NCI-H2081 (cell line): ENCODE measurements around the gene U2AF1.
A peak's percentile ranks its signal among the peaks of the same experiment; 100 is the strongest.
"Not testable (repeated sequence)": the region's sequence is repeated elsewhere in the genome, so short reads cannot be mapped to it uniquely, and the experiment has no call there.

Source experiments
- DNase-seq, 2 experiments: peaks; one replicate each; lab custom pipeline; 2025; lab: John Stamatoyannopoulos, UW

U2AF1 gene

DNA sequence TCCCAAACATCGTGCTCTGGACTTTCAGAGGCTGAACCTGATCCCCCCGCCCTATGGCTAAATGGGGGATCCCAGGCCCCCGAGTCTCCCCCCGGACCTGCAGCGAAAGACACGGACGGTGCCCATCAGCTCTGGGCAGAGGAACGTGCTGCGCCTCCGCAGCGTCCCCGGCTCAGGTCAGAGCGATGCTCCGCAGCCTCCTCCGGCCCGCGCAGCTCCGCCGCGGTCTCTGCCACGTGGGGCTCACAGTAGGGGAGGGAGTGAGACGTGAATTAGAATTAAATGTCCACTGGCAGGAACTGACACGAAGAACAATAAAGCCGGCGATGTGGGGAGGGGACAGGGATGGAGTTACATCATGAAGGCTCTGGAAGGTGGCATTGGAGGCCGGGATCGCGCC lies 30.7 kb downstream of the U2AF1 start:
- DNase-seq: not testable (repeated sequence)

DNA sequence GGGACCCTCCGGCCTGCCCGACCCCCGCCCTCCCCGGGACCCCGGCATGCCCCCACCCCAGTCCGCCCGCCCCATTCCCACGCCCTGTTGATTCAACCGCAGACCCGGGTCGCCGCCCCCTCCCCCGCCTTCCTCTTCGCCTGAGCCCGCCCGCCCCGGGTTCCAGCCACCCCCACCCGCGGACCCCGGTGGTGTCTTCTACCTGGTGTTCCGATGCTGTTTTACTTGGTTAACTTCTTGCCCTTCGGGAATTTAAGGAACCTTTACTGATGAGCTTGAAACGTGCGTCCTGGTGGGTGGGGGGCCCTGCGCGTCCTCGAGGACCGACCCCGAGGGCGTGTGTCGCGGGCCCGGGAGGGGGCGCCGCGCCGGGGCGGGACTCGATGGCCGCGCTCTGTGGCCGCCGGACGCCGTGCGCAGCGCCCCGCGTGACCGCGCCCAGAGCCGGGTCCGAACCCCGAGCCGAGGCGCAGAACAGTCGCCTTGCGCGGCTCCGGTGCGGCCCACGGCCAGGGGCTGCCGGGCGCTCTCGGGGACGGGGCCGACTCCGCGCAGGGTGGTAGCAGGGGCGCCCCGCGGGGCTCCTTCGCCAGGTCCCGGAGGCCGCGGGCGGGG lies 31.2 kb downstream of the U2AF1 start:
- DNase-seq: not testable (repeated sequence)

DNA sequence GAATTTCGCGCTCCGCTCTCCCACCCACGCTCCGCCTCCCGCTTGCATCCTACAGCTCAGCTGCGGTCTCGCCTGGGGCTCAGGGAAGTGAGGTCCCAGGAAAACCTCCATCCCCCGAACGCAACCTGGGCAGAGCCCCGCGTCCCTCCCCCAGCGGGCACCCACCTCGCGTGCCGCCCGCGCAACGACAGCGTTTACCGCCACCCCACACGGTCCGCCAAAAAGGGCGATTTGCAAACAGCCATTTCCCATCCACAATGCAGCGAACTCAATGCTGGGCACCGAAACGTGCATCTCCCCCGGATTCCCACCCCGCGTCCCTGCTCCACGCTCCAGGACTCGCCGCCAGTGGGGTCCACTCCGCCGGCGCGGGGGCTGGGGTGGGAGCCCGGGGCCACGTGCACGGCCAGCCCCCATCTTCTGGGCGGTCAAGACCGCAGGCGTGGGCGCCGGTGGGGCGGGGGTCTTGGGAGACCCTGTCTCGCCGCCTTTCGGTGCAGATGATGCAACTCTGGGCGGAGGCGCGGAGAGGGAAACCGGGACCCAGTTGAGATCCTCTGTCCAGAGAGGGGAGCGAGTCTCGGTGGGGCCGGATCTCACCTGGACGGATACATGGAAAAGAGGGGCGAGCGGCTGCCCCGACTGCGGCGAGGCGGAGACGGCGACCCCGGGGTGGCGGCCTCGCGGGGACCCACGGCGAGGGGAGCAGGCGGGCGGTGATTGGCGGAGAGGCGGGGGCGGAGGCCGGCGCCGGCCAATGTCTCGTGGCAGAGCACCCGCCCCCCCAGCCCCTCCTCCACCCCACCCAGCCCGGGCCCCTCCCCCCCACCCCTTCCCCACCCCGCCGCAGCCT lies 32.0 kb downstream of the U2AF1 start, which contains the start of gene CBS:
Gene CBS (minus strand): TSS at position 666 of the 853 bp plus-strand sequence. CDS start 3,642 bp downstream, outside the sequence.
- DNase-seq: not testable (repeated sequence)

DNA sequence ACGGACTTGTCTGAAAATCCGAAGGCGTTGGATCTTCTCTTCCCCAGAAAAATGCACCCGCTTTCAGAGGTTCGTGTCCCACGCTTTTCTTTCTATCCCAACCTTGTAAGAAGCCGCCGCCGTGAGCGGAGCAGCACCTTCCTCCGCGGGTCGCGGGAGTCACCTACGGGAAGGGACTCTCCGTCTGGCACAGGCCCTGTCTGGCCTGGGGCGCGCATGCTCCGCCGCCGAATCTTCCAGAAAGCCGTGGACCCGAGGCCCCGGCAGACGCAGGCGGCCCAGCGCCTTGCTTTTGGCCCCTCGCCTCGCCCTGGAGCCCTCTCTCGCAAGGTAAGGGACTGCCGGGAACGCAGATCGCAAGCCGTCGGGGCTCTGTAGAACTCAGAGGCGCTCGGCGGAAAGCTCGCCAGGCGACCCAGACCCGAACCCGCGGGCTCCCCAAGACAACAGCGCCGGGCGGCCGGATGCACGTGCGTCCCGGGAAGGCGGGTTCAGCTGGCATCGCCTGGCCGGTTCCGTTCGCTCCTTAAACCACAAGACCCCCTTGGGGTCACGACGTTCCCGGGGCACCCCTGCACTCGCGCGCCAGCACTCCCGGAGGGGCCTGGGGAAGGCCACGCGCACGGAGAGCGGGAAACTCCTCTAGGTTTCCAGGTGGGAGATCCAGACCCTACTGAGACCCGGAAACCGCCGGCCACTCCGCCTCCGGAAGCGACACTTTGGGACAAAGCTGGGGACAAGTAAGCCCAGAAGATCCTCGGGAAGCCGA lies 32.8 kb downstream of the U2AF1 start:
- not testable (repeated sequence) for DNase-seq

DNA sequence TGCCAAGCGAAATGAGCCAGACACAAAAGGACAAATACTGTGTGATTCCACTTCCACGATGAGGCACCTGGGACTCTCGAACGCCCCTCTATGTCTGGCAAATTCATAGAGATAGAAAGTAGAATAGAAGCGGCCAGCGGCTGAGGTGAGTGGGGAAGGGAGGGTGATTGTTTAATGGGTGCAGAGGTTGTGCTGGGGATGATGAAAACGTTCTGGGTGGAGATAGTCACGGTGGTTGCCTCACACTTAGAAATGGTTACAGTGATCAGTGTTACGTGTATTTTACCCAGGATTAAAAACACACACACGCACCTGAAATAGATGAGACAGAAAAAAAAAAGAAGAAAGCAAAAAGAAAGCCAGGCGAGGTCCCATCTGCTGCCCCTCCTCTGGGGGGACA lies 34.6 kb downstream of the U2AF1 start:
- DNase-seq: not testable (repeated sequence)

DNA sequence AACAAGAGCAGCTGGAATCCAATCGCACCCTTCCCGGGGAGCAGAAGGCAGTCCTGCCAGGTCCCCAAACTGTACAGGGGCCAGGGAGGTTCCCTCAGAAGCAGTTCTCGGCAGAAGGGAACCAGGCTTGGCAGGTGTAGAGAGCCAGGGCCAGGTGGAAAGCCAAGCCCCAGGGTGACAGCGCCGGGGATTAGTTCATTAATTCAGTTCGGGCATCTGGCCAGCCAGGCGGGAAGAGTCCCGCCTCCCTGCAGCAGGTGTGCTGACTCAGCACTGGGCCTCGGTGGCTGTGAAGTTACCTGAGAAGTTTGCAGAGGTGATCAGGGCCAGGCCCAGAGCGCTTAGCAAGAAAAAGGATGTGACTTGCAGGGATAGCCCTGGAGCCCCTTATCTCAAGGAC lies 37.7 kb downstream of the U2AF1 start:
- DNase-seq: not testable (repeated sequence)

DNA sequence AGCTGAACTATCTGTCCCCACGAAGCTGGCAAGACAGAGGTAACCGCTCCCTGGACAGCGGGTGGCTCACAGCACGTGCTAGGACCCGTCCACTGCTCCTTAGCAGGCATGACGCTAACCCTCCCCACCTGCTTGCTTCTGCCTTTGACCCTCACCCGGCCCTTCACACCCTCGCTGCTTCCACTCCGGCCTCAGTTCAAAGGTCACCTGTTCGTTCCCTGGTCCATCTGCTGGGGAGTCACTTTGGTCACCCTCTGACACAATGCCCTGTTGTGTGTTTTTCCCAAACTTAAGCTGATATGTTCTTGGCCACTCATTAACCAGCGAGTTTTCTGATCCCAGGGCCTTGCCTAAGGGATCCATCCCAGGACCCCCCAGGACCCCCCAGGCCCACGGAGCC lies 39.3 kb downstream of the U2AF1 start:
- DNase-seq: not testable (repeated sequence)

DNA sequence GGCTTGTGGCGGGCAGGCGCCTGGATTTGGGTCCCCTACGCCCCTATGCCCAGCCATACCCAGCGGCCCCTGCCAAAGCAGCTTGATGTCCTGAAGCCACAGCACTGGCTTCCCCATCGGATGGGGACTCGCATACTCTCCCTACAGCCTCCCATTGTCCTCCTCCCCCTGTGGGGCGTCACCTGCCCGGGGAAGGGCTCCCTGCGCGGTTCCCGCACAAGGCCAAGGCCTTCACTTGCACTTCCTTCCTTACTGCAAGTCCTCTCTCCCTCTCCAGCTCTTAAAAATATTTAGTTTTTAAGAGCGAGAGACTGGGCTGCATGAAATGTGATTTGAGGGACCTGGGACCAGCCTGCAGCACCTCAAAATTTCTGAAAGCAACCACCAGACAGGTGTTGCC lies 40.7 kb downstream of the U2AF1 start:
- DNase-seq: not testable (repeated sequence)

DNA sequence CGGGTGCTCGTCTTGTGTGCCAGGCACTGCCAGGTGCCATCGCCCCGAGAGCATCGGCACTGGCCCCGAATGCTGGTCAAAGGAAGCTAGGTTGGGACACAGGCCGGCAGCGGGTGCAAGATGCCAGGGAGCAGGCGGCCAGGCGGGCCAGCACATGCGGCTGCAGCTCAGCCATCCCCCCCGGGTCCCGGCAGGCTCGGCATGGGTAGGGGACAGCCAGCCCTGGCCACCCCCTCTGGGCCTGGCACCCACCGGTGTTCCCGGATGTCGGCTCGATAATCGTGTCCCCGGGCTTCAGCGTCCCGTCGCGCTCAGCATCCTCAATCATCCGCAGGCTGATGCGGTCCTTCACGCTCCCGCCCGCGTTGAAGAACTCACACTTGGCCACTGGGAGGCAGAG lies 41.4 kb downstream of the U2AF1 start:
- not testable (repeated sequence) for DNase-seq

DNA sequence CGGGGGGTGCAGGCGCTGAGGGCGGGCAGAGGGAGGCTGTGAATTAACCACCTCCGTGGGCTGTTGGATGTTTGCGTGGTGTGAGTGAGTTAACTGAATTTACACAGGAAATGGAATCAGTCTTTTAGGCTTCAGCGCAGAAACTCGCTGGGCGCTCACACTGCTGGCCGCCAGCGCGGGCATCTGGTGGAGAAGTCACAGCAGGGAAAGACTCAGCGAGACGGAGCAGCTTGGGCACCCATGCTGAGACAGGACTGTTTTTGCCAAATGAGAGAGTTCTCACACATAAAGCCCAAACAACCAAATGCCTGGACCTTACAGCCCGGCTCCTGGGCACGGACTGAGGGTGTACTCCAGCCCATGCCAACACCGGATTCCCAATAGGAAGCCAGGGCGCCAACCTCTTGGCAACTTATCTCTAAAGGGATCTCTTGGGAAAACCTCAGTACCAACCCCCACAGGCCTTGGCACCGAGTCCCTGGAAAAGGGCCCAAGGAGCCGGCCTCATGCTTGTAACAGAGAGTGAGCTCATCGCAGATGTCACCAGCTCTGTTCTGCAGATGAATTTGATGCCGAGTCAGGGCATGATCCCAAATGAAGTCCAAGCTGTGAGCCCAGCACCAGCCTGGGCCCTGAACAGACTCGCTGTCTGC lies 43.0 kb downstream of the U2AF1 start:
- DNase-seq: not testable (repeated sequence)

DNA sequence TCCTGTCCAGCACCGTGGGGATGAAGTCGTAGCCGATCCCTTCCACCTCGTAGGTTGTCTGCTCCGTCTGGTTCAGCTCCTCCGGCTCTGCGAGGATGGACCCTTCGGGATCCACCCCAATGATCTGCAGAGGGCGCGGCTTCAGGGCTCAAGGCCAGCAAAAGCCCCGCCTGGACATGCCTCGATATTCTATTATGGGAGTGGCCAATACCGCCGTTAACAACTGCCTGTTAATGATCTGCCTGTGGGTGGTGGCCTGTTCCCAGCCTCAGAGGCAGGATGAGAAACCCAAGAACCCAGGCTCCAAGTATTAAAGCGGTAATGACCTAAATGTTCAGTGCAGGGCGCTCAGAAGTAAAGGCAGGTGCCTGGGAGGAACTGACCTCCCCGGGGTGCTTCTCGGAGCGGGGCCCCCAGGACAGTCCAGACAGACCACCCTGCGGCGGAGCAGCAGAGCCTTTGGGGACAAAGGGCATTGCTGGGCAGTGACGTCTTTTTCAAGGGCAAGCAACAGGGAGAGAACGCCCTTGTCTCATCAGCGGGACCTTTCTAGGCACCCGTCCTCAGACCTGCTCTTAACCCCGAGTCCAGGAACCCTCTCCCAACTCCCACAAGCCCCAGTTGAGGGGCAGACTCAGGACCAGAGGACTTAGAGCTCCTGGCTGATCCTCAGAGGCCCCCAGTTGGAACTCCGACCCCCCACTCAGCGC lies 44.3 kb downstream of the U2AF1 start:
- not testable (repeated sequence) for DNase-seq

DNA sequence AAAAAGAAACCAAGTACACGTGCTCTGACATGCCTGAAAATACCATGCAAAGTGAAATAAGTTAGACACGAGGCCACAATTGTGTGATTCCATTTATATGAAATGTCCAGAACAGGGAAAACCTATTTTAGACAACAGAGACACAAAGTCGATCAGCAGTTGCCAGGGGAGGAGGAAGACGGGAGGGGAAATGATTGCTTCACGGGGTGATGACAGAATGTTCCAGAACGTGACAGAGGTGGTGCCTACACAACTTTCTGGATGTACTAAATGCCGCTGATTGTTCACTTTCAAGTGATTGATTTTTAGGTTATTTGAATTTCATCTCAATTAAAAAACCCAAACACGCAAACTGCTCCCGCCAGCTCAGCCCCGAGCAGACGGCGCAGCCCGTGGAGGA lies 54.3 kb downstream of the U2AF1 start:
- DNase-seq: not testable (repeated sequence)

DNA sequence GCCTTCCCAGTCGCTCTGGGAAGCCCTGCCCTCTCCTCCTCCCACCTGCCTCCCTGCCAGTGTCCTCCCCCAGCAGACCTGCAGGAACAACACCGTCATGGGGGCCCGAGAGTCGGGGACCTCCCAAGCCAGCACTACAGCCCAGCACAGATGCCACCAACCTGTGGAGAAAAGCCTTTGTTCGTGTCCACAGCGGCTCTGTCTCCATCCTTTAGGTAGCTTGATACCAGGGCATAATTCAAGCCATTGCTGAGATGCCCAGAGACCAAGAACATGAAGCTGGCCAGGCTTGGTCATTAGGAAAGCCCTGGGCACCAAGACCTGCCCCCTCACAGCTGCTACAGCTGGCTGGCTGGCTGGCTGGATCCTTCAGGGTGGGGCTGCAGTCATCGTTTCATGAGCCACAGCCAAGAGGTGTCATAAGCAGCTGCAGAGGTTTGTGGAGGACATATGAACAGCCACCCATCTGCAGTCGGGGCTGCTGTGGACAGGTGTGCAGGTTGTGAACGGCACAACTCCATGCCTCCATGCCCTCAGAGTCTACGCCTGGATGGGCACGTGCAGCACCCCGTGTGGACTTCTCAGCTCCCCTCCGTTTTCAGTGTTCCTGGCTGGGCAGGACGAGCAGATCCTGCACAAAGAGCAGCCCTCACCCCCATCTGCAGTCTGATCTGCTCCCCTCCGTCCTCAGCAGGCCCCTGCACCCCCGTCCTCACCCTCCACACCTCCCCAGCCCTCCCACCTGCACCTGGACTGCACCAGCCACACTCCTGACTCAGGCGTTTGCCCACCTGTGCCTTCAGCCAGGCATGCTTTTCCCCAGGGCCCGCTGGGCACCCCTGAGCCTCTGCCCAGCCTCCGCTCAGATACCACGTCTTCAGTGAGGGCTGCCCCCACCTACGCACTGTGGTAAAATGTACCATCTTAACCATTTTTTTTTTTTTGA lies 61.2 kb downstream of the U2AF1 start:
- peak in 1 of 2 experiments; percentile 11 for DNase-seq

DNA sequence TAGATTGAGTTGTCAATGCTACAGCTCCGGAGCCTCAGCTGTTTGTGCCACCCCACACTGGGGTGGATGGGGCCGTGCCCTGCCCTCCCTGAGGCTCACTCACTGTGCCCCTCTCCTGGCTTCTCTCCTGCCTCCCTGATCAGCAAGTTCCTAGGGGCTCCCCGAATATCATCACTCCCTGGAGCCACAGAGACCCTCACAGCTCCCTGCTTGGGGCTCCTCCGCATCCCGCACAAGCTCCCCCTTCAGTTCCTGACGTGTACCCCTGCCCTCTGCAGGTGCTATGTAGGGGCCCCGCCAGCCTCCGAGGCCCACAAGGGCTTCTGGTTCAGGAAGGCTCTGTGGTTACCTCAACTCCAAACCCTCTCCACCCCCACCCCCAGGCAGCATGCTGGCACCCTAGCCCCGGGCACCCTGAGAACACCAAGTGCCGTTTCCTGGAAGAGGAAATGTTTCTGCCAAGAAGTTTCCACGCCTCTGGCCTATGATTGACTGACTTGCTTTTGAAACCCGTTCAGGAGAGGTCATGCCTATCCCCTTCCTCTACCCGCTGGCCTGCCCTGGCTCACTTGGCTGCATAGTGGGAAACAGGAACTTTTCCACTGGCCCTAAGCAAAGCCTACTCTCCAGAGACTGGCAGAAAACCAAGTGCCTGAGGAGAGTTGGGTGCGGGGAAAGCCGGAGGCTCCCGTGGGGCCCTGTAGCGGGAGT lies 62.0 kb downstream of the U2AF1 start:
- DNase-seq: not testable (repeated sequence)

DNA sequence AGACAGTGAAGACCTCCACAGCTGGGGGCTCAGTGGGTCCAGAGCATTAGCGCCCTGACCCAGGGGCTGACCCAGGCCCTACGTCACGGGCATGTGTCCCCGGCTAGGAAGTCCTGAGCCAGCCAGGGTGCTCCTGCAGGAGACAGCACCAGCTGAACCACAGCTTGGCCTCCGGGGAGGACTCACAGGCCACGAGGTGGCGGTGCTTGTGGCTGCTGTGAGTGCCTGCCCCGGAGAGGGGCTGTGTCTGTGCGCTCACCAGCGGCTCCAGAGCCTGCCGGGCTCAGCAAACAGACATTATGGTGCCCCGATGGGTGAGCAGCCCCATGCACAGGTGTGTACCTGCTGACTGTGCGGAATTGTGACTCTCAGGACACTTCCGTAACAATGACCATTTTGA lies 62.8 kb downstream of the U2AF1 start:
- not testable (repeated sequence) for DNase-seq

DNA sequence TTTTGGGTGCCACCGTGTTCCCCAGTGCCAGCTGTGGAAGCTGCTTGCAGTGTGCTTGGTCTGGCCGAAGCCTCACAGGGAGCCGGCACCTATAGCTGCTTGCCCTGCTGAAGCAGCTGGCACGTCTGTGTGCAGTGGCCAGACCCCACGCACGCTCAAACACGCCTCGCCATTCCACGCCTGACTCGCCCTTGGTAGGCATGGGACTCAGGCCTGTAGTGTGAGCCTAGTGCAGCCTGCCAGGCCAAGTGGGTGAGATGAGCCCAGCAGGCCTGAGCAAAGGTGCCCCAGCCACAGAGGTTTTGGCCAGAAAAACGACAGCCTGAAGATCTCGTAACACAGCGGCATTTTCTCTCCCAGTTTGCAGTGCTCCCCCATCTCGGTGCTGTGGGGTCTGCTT lies 64.1 kb downstream of the U2AF1 start:
- not testable (repeated sequence) for DNase-seq
